ENCODE measurements around the gene TNFAIP3. TPM values are rescaled to one million over a fixed set of nuclear protein-coding genes. Genes with fewer than 3 reads are reported as not detected.

Gene TNFAIP3
- total and polyA plus RNA-seq, 7 experiments from 2014 or later, result 66.6 to 2,915 (median 140) TPM

DNA sequence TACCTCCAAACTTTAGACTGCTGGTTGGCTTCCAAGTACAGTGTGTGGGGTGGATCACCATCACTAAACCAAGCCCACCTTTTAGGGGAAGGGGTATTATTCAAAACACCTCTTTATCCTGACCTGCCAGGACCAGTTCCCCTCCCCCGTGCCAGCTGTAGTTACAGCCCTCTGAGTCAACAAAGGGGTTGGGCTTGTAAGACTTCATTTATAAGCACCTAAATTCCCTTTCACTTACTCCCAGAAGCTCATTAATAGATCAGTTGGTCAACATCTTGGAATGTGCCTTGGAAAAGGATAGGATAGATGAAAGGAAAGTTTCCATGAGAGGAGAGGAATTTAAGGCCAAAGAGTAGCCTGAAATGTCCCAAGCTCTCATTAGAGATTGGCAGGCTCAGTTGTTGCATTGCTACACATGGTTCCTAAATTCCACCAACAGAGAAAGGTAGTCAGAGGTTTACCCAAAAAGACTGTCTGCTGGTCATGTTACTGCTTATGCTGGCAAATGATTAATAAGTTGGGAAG lies 59.2 kb downstream of the TNFAIP3 start:
- H3K4me3 ChIP-seq (ENCODE audit: low read length), result no peak overlapping the region
- peaks cover 19 to 25% of the 10 kb centered on the region in 2 donors for H3K4me1 ChIP-seq (ENCODE audit: control insufficient read depth in 2 of 2, insufficient read depth in 2 of 2, low read length in 2 of 2)
- Mint-ChIP-seq H3K9me3 (peaks cover 0 to 2% (median 0%) of the 10 kb centered on the region in 11 donors), H3K27ac (peak overlapping the region in 5 of 9 donors; percentile 48 to 93 (median 80)), H3K4me1 (peaks cover 24 to 56% (median 42%) of the 10 kb centered on the region in 7 donors), H3K36me3 (peaks cover 0 to 5% (median 0%) of the 10 kb centered on the region in 5 donors), H3K4me3 (peak overlapping the region in 3 of 10 donors; percentile 11 to 82 (median 41)), H3K27me3 (no peaks in the 10 kb centered on the region)
- POLR2A ChIA-PET, result interaction anchor here (1.7 to 2.4 kb wide), 2 partner anchors 8 to 54 kb away, joined by 4 to 8 read pairs; no protein-coding TSS in a partner anchor
- H3K27ac ChIP-seq (ENCODE audit: low read depth, low read length), result no peak overlapping the region
- H3K27me3 ChIP-seq (ENCODE audit: control insufficient read depth in 2 of 2, insufficient read depth in 2 of 2, low read length in 2 of 2), result no peaks in the 10 kb centered on the region
- intact Hi-C loops (cut with micrococcal nuclease), result loop anchor here (2.0 to 5.0 kb wide), 3 partner anchors 15 to 219 kb away; no protein-coding TSS in a partner anchor
- DNase-seq (no peak), ATAC-seq (no peak)
- no peaks in the 10 kb centered on the region for H3K9me3 ChIP-seq (ENCODE audit: control insufficient read depth in 2 of 3, low read length in 3 of 3)
- CTCF ChIA-PET, result interaction anchor here (1.2 kb wide), 1 partner anchor 16 kb away, joined by 4 read pairs; no protein-coding TSS in a partner anchor
- no peaks in the 10 kb centered on the region for H3K36me3 ChIP-seq (ENCODE audit: control insufficient read depth in 2 of 3, insufficient read depth in 3 of 3, low read length in 3 of 3)

DNA sequence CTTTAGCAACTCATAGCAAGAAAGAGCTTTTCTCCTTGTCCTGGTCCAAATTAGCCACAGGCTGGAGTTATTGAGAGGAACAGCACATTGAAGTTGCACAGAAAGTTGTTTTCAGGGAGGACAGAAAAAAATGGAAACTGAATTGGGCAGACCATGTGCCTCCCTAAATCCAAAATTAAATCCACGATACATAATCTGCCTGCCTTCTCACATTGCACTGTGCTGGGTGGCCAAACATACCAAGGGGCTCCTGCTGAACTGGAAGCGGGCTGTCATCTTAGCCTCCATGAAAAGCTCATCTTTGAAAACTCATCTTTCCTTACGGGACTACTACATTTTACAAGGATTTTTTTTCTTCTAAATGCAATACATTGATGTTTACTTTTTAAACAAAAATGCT lies 59.9 kb downstream of the TNFAIP3 start:
- no peaks in the 10 kb centered on the region for H3K36me3 ChIP-seq (ENCODE audit: control insufficient read depth in 2 of 3, insufficient read depth in 3 of 3, low read length in 3 of 3)
- no peak overlapping the region for H3K27ac ChIP-seq (ENCODE audit: low read depth, low read length)
- no peak overlapping the region for H3K4me3 ChIP-seq (ENCODE audit: low read length)
- DNase-seq, result no peak
- peaks cover 26 to 55% (median 41%) of the 10 kb centered on the region in 7 donors for H3K4me1 Mint-ChIP-seq
- intact Hi-C loops (cut with micrococcal nuclease), result loop anchor here (1.0 to 5.0 kb wide), 5 partner anchors 16 to 220 kb away; partner anchors contain the start of gene TNFAIP3 (in 1 of the 2)
- H3K27ac Mint-ChIP-seq, result peak overlapping the region in 7 of 9 donors; percentile 21 to 93 (median 80)
- H3K4me3 Mint-ChIP-seq, result peak overlapping the region in 5 of 10 donors; percentile 22 to 87 (median 63)
- POLR2A ChIA-PET, result interaction anchor here (0.8 to 2.4 kb wide), 4 partner anchors 9 to 127 kb away, joined by 3 to 8 read pairs (median 4); no protein-coding TSS in a partner anchor
- no peaks in the 10 kb centered on the region for H3K27me3 Mint-ChIP-seq
- CTCF ChIA-PET, result interaction anchor here (1.2 kb wide), 1 partner anchor 17 kb away, joined by 4 read pairs; no protein-coding TSS in a partner anchor
- no peak for ATAC-seq
- H3K36me3 Mint-ChIP-seq, result peaks cover 0 to 5% (median 0%) of the 10 kb centered on the region in 5 donors
- no peaks in the 10 kb centered on the region for H3K27me3 ChIP-seq (ENCODE audit: control insufficient read depth in 2 of 2, insufficient read depth in 2 of 2, low read length in 2 of 2)
- H3K4me1 ChIP-seq (ENCODE audit: control insufficient read depth in 2 of 2, insufficient read depth in 2 of 2, low read length in 2 of 2), result peaks cover 19 to 25% of the 10 kb centered on the region in 2 donors
- H3K9me3 Mint-ChIP-seq, result no peaks in the 10 kb centered on the region
- no peaks in the 10 kb centered on the region for H3K9me3 ChIP-seq (ENCODE audit: control insufficient read depth in 2 of 3, low read length in 3 of 3)

DNA sequence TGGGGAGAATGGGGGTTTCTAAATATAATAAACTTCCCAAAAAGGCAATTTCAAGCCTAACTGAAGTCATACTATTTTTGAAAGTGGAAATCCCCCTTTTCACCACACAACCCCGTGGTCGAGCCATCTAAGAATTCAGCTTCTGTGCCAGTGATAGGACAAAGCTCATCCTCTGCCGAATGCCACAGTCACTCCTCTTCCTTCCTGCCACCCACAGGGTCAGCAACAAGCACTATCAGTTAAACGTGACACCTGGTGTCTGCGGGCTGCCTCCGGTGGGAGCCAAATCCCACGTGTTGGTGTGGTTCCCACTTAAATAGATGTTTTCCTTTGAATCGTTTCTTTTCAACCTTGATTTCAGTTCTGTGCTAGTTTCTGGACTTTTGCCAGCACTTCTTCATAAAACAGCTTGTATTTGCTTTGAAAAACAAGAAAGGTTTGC lies 60.7 kb downstream of the TNFAIP3 start:
- Mint-ChIP-seq H3K4me1 (peaks cover 26 to 55% (median 41%) of the 10 kb centered on the region in 7 donors), H3K27ac (peak overlapping the region; percentile 15 to 93 (median 86)), H3K9me3 (no peaks in the 10 kb centered on the region), H3K27me3 (no peaks in the 10 kb centered on the region), H3K36me3 (peaks cover 0 to 5% (median 0%) of the 10 kb centered on the region in 5 donors), H3K4me3 (peak overlapping the region in 9 of 10 donors; percentile 60 to 87 (median 76))
- H3K27ac ChIP-seq (ENCODE audit: low read depth, low read length), result peak overlapping the region; percentile 46
- peak; percentile 34 to 81 (median 74) for DNase-seq
- H3K4me3 ChIP-seq (ENCODE audit: low read length), result no peak overlapping the region
- peak; percentile 100 for ATAC-seq
- intact Hi-C loops (cut with micrococcal nuclease), result loop anchor here (1.0 to 5.0 kb wide), 10 partner anchors 13 to 220 kb away; partner anchors contain the start of gene TNFAIP3 (in 1 of the 2)
- H3K27me3 ChIP-seq (ENCODE audit: control insufficient read depth in 2 of 2, insufficient read depth in 2 of 2, low read length in 2 of 2), result no peaks in the 10 kb centered on the region
- ChIA-PET CTCF (interaction anchor here (0.7 kb wide), 1 partner anchor 56 kb away, joined by 4 read pairs; no protein-coding TSS in a partner anchor), POLR2A (interaction anchor here (0.9 to 2.4 kb wide), 3 partner anchors 56 to 60 kb away, joined by 3 to 8 read pairs (median 4); partner anchors contain the start of gene TNFAIP3)
- H3K4me1 ChIP-seq (ENCODE audit: control insufficient read depth in 2 of 2, insufficient read depth in 2 of 2, low read length in 2 of 2), result peaks cover 19 to 25% of the 10 kb centered on the region in 2 donors
- H3K36me3 ChIP-seq (ENCODE audit: control insufficient read depth in 2 of 3, insufficient read depth in 3 of 3, low read length in 3 of 3), result no peaks in the 10 kb centered on the region
- no peaks in the 10 kb centered on the region for H3K9me3 ChIP-seq (ENCODE audit: control insufficient read depth in 2 of 3, low read length in 3 of 3)

DNA sequence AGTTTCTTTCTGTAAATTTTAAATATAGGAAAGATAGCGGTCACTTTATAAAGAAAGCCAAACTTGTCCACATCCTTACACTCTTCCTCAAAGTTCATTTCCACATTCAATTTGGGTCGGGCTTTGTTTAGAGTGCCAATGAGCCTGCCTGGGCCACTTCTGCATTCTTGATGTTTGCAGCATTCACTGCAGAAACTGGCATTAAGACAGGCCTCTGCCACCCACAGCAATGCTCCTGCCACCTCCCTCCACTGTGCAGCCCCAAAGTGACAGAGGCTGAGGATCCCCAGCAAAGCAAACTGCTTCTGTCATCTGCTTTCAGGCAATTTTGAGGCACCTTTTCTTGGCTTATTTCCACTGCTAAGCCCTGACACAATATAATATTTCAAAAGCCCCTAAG lies 61.2 kb downstream of the TNFAIP3 start:
- no peaks in the 10 kb centered on the region for H3K36me3 ChIP-seq (ENCODE audit: control insufficient read depth in 2 of 3, insufficient read depth in 3 of 3, low read length in 3 of 3)
- Mint-ChIP-seq H3K4me1 (peaks cover 26 to 56% (median 41%) of the 10 kb centered on the region in 7 donors), H3K4me3 (peak overlapping the region; percentile 8 to 87 (median 68)), H3K27ac (peak overlapping the region; percentile 15 to 93 (median 86)), H3K36me3 (peaks cover 0 to 5% (median 0%) of the 10 kb centered on the region in 5 donors), H3K9me3 (no peaks in the 10 kb centered on the region), H3K27me3 (no peaks in the 10 kb centered on the region)
- CTCF ChIA-PET, result no interaction called here
- ATAC-seq (peak; percentile 44), DNase-seq (peak in 2 of 9 donors; percentile 13 to 16)
- H3K27me3 ChIP-seq (ENCODE audit: control insufficient read depth in 2 of 2, insufficient read depth in 2 of 2, low read length in 2 of 2), result no peaks in the 10 kb centered on the region
- POLR2A ChIA-PET, result interaction anchor here (1.4 to 2.4 kb wide), 2 partner anchors 56 to 61 kb away, joined by 4 to 8 read pairs; partner anchors contain the start of gene TNFAIP3
- H3K9me3 ChIP-seq (ENCODE audit: control insufficient read depth in 2 of 3, low read length in 3 of 3), result no peaks in the 10 kb centered on the region
- intact Hi-C loops (cut with micrococcal nuclease), result loop anchor here (1.0 to 5.0 kb wide), 7 partner anchors 12 to 221 kb away; no protein-coding TSS in a partner anchor
- H3K4me1 ChIP-seq (ENCODE audit: control insufficient read depth in 2 of 2, insufficient read depth in 2 of 2, low read length in 2 of 2), result peaks cover 19 to 25% of the 10 kb centered on the region in 2 donors
- H3K27ac ChIP-seq (ENCODE audit: low read depth, low read length), result peak overlapping the region; percentile 46
- H3K4me3 ChIP-seq (ENCODE audit: low read length), result no peak overlapping the region

DNA sequence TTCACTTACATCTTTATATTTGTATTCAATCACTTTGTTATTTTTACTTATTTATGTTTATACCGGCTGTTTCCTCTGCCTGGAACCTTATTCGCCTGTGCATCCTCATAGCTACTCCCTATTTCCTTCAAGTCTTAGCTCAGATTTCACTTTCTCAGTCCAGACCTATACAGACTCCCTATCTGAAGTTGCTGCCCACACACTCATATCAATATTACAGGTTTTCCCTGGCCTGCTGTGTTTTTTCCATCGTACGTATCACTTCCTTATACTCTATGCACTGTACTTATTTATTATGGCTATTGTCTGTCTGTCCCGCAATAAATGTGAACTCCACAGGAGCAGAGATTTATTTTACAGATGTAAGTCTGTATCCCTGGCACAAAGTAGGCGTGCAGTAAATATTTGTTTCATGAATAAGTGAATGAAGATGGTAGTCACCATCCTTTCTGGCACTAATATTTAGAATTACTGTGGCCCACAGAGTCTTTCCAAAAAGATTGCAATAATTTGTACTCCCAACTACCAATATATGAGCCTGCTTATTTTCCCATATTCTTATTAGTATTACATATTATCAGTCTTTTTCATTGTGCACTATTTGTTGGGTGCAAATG lies 64.9 kb downstream of the TNFAIP3 start:
- no peak for DNase-seq
- CTCF ChIA-PET, result no interaction called here

More for the DNA sequence above, 64.9 kb downstream of the TNFAIP3 start:
- H3K4me3 ChIP-seq (ENCODE audit: low read length), result no peak overlapping the region
- Mint-ChIP-seq H3K36me3 (peaks cover 0 to 16% (median 0%) of the 10 kb centered on the region in 5 donors), H3K4me1 (peaks cover 18 to 32% (median 23%) of the 10 kb centered on the region in 7 donors), H3K4me3 (no peak overlapping the region), H3K9me3 (peaks cover 0 to 13% (median 2%) of the 10 kb centered on the region in 11 donors), H3K27ac (no peak overlapping the region), H3K27me3 (no peaks in the 10 kb centered on the region)
- no peaks in the 10 kb centered on the region for H3K9me3 ChIP-seq (ENCODE audit: control insufficient read depth in 2 of 3, low read length in 3 of 3)
- H3K4me1 ChIP-seq (ENCODE audit: control insufficient read depth in 2 of 2, insufficient read depth in 2 of 2, low read length in 2 of 2), result peaks cover 15 to 17% of the 10 kb centered on the region in 2 donors
- intact Hi-C loops (cut with micrococcal nuclease), result no loop called here
- H3K36me3 ChIP-seq (ENCODE audit: control insufficient read depth in 2 of 3, insufficient read depth in 3 of 3, low read length in 3 of 3), result no peaks in the 10 kb centered on the region
- ATAC-seq, result no peak
- no peaks in the 10 kb centered on the region for H3K27me3 ChIP-seq (ENCODE audit: control insufficient read depth in 2 of 2, insufficient read depth in 2 of 2, low read length in 2 of 2)
- no peak overlapping the region for H3K27ac ChIP-seq (ENCODE audit: low read depth, low read length)
- POLR2A ChIA-PET, result interaction anchor here (0.9 to 1.1 kb wide), 2 partner anchors 62 to 133 kb away, joined by 3 to 6 read pairs; no protein-coding TSS in a partner anchor

Data from naive thymus-derived CD4-positive, alpha-beta T cell (primary cell).